HepG2 (cell line): ENCODE data around the gene TCTA.

Experiments
- CEBPB ChIP-seq: IDR thresholded peaks from 2 replicates; pipeline ENCODE4 v1.6.1; 2011; ENCODE audit warnings: low read depth, low read length, improper control_type of control experiment, borderline replicate concordance
- CTCF ChIP-seq: sonication (generic); formaldehyde crosslinking; IDR thresholded peaks from 2 replicates; pipeline ENCODE4 v1.5.0; 2020; ENCODE audit warnings: mild to moderate bottlenecking, missing genetic modification reagents, moderate library complexity
- LBX2 ChIP-seq: sonication (generic); formaldehyde crosslinking; IDR thresholded peaks from 2 replicates; pipeline ENCODE4 v1.5.0; 2020; ENCODE audit warnings: missing genetic modification reagents, mild to moderate bottlenecking, borderline replicate concordance
- TARDBP ChIP-seq: sonication (generic); formaldehyde crosslinking; IDR thresholded peaks from 2 replicates; pipeline ENCODE4 v1.8.0; 2022; ENCODE audit warnings: mild to moderate bottlenecking, missing genetic modification reagents
- YY1 ChIP-seq: IDR thresholded peaks from 2 replicates; pipeline ENCODE4 v1.6.1; 2011; ENCODE audit warnings: low read length, low read depth, moderate library complexity, mild to moderate bottlenecking; ENCODE audit not compliant: insufficient read depth, insufficient replicate concordance
- ZNF121 ChIP-seq: sonication (generic); formaldehyde crosslinking; IDR thresholded peaks from 2 replicates; pipeline ENCODE4 v1.5.0; 2020; ENCODE audit warnings: mild to moderate bottlenecking, missing genetic modification reagents
- ZNF251 ChIP-seq: sonication (generic); formaldehyde crosslinking; IDR thresholded peaks from 2 replicates; pipeline ENCODE4 v1.9.0; 2021; ENCODE audit warnings: mild to moderate bottlenecking, missing genetic modification reagents
- ZNF263 ChIP-seq: sonication (generic); formaldehyde crosslinking; IDR thresholded peaks from 2 replicates; pipeline ENCODE4 v1.4.0; 2020; ENCODE audit warnings: missing genetic modification reagents
- ZNF615 ChIP-seq: sonication (generic); formaldehyde crosslinking; IDR thresholded peaks from 2 replicates; pipeline ENCODE4 v1.5.0; 2020; ENCODE audit warnings: mild to moderate bottlenecking, missing genetic modification reagents, borderline replicate concordance

DNA sequence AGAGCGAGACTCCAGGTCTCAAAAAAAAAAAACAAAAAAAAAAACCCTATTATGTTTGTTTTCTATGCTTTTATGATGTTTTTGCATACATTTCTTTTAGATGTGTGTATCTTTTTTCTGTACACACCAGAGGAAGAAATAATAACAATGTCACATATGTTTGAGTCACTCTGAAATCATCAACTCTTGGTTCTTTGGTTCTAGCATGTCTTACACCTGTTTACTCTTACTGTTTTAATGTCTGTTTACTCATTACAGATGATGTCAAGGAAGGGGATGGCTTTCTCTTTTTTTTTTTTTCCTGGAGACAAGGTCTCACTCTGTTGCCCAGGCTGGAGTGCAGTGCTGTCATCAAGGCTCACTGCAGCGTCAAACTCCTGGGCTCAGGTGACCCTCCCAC is 24.5 kb upstream of the TCTA start:
- TF ChIP-seq CTCF (CRISPR knock-in tag) = no peak
- no peak for TF ChIP-seq ZNF251 (CRISPR knock-in tag)
- no peak for TF ChIP-seq LBX2 (CRISPR knock-in tag)
- TF ChIP-seq ZNF121 = no peak
- TF ChIP-seq ZNF615 = no peak
- no peak for TF ChIP-seq YY1
- TF ChIP-seq ZNF263 (CRISPR knock-in tag) = no peak
- no peak for TF ChIP-seq CEBPB
- TF ChIP-seq TARDBP (CRISPR knock-in tag) = no peak
